WTC11 (cell line): ENCODE measurements around the gene CD6.

Source experiments
- ATF1 ChIP-seq: sonication (generic); formaldehyde crosslinking; IDR thresholded peaks from 2 replicates; pipeline ENCODE4 v1.8.1; 2023; ENCODE audit warnings: mild to moderate bottlenecking, moderate library complexity, missing genetic modification reagents
- CTCF ChIP-seq: fragments of 200-600 bp; IDR thresholded peaks from 2 replicates; pipeline ENCODE4 v1.8.0; 2022; ENCODE audit warnings: antibody characterized with exemption
- FOXJ3 ChIP-seq: sonication (generic); formaldehyde crosslinking; IDR thresholded peaks from 2 replicates; pipeline ENCODE4 v1.9.0; 2021; ENCODE audit warnings: missing genetic modification reagents, mild to moderate bottlenecking, borderline replicate concordance
- FOXP1 ChIP-seq: sonication (generic); formaldehyde crosslinking; IDR thresholded peaks from 2 replicates; pipeline ENCODE4 v1.8.0; 2022; ENCODE audit warnings: missing genetic modification reagents, mild to moderate bottlenecking, moderate library complexity, borderline replicate concordance
- MYBL2 ChIP-seq: sonication (generic); formaldehyde crosslinking; IDR thresholded peaks from 2 replicates; pipeline ENCODE4 v1.8.1; 2023; ENCODE audit warnings: mild to moderate bottlenecking, moderate library complexity, missing genetic modification reagents
- PRDM15 ChIP-seq: sonication (generic); formaldehyde crosslinking; IDR thresholded peaks from 2 replicates; pipeline ENCODE4 v1.8.0; 2022; ENCODE audit warnings: missing genetic modification reagents
- RELA ChIP-seq: sonication (generic); formaldehyde crosslinking; IDR thresholded peaks from 2 replicates; pipeline ENCODE4 v1.8.1; 2022; ENCODE audit warnings: missing genetic modification reagents, mild to moderate bottlenecking, borderline replicate concordance
- USF2 ChIP-seq: sonication (generic); formaldehyde crosslinking; IDR thresholded peaks from 2 replicates; pipeline ENCODE4 v1.8.1; 2023; ENCODE audit warnings: mild to moderate bottlenecking, missing genetic modification reagents, moderate library complexity

GRCh38 chr11:61021661-61022212 is 50.3 kb downstream of the CD6 start:
- TF ChIP-seq CTCF (no peak), ATF1 (CRISPR knock-in tag) (no peak), RELA (CRISPR knock-in tag) (no peak), FOXJ3 (CRISPR knock-in tag) (no peak), FOXP1 (CRISPR knock-in tag) (no peak), PRDM15 (CRISPR knock-in tag) (no peak), MYBL2 (CRISPR knock-in tag) (no peak), USF2 (no peak)
